Measurements from ENCODE around the gene FBXO41. TPM values are rescaled to one million over a fixed set of nuclear protein-coding genes. Genes with fewer than 3 reads are reported as not detected.

Gene FBXO41
- total RNA-seq, 1 donor from 2014 or later: 14.0 TPM

DNA sequence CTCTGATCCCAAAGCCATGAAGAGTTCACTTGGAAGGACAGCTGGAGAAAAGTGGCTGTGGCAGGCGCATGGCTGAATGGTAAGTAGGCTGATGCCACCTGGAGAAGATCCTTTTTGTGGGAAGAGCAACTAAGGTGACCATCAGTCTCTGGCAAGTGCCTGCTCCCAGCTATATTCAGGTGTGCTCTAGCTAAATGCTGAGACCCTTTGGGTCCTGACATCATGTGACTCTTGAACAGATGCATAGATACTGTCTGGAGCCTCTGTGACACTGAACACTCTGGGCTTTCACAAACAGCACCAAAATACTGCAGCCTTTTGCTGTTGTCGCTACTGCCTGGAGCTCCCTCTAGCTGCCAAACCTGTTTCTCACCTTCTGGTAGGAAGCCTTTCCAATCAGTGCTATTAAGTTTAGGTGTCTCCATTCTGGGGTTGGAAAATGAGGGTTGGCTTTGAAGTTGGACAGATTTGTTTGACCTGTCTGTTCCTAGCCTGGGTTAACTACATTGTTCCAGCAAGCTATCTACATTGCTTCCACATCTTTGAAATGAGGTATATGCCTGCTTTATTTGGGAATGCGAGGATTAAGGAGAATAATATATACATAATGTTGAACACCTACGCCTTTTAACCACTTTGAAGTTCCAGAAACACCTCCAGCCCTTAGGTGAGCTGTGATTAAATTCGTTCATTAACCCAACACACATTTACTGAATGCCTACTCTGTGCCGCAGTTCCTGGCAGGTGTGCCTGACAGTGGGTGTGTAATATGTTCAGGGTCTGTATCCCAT lies 6.0 kb upstream of the FBXO41 start:
- H3K4me3 Mint-ChIP-seq (ENCODE audit: unreplicated experiment): peak overlapping the region; percentile 67
- no peak overlapping the region for H3K27ac Mint-ChIP-seq (ENCODE audit: unreplicated experiment)
- TF ChIP-seq, protein P1, sequence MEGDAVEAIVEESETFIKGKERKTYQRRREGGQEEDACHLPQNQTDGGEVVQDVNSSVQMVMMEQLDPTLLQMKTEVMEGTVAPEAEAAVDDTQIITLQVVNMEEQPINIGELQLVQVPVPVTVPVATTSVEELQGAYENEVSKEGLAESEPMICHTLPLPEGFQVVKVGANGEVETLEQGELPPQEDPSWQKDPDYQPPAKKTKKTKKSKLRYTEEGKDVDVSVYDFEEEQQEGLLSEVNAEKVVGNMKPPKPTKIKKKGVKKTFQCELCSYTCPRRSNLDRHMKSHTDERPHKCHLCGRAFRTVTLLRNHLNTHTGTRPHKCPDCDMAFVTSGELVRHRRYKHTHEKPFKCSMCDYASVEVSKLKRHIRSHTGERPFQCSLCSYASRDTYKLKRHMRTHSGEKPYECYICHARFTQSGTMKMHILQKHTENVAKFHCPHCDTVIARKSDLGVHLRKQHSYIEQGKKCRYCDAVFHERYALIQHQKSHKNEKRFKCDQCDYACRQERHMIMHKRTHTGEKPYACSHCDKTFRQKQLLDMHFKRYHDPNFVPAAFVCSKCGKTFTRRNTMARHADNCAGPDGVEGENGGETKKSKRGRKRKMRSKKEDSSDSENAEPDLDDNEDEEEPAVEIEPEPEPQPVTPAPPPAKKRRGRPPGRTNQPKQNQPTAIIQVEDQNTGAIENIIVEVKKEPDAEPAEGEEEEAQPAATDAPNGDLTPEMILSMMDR (IDR thresholded peaks at IDR 0.05; ENCODE audit: partially characterized antibody, unreplicated experiment): peak; percentile 52
- H3K36me3 Mint-ChIP-seq (ENCODE audit: unreplicated experiment): no peaks in the 10 kb centered on the region
- no peaks in the 10 kb centered on the region for H3K4me1 Mint-ChIP-seq (ENCODE audit: low read depth, unreplicated experiment)
- peaks cover 11% of the 10 kb centered on the region for H3K27me3 Mint-ChIP-seq (ENCODE audit: unreplicated experiment)
- H3K9me3 Mint-ChIP-seq (ENCODE audit: unreplicated experiment): peaks cover 7% of the 10 kb centered on the region
- DNase-seq: peak; percentile 56

DNA sequence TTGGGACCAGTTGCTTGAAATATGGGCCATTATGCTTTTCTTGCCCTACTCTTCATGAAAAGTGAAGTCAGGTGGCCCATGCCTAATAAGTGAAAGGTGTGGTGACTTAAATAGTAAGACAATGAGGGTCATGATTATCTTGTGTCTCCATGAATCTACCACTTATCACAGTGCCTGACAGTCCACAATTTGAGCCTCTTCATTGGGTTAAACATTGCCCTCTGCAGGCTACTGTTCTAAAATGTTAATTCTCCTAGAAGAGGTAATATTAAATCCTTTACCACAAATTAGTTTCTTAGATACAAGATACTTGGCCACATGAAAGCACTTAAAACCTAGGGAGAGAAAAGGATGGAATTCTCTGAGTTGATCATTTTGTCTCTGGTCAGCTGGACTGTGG lies 5.0 kb upstream of the FBXO41 start:
- Mint-ChIP-seq H3K4me1 (ENCODE audit: low read depth, unreplicated experiment) (no peaks in the 10 kb centered on the region), H3K27ac (ENCODE audit: unreplicated experiment) (no peak overlapping the region), H3K9me3 (ENCODE audit: unreplicated experiment) (peaks cover 7% of the 10 kb centered on the region), H3K36me3 (ENCODE audit: unreplicated experiment) (no peaks in the 10 kb centered on the region), H3K4me3 (ENCODE audit: unreplicated experiment) (no peak overlapping the region), H3K27me3 (ENCODE audit: unreplicated experiment) (peaks cover 6% of the 10 kb centered on the region)
- TF ChIP-seq, protein P1 (IDR thresholded peaks at IDR 0.05; ENCODE audit: partially characterized antibody, unreplicated experiment): no peak
- DNase-seq: no peak

DNA sequence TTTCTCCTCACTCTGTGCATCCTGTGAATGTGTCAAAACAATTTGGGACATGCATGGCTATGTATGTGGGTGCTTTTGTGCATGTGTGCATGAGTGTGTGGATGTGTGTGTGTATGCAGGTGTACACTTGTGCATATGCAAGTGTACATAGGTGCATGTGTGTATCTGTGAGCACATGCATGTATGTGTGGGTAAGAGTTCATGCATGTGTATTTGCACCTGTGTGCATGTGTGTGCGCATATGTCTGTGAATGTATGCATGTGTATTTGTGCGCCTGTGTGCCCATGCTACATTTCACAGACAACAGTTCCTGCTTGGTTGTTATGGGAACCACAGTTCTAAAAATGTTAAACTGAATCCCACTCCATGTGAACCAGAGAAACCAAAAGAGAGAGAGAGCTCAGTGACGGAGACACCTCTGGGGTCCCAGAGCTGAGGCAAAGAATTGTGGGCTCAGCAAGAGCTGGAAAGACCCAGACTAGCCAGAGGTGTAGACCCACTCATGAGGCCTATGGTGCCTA lies 1.9 kb upstream of the FBXO41 start:
- H3K36me3 Mint-ChIP-seq (ENCODE audit: unreplicated experiment): no peaks in the 10 kb centered on the region
- TF ChIP-seq, protein P1 (IDR thresholded peaks at IDR 0.05; ENCODE audit: partially characterized antibody, unreplicated experiment): no peak
- H3K4me3 Mint-ChIP-seq (ENCODE audit: unreplicated experiment): peak overlapping the region; percentile 68
- H3K27ac Mint-ChIP-seq (ENCODE audit: unreplicated experiment): no peak overlapping the region
- DNase-seq: no peak
- H3K9me3 Mint-ChIP-seq (ENCODE audit: unreplicated experiment): peaks cover 9% of the 10 kb centered on the region
- peaks cover 6% of the 10 kb centered on the region for H3K27me3 Mint-ChIP-seq (ENCODE audit: unreplicated experiment)
- peaks cover 3% of the 10 kb centered on the region for H3K4me1 Mint-ChIP-seq (ENCODE audit: low read depth, unreplicated experiment)

DNA sequence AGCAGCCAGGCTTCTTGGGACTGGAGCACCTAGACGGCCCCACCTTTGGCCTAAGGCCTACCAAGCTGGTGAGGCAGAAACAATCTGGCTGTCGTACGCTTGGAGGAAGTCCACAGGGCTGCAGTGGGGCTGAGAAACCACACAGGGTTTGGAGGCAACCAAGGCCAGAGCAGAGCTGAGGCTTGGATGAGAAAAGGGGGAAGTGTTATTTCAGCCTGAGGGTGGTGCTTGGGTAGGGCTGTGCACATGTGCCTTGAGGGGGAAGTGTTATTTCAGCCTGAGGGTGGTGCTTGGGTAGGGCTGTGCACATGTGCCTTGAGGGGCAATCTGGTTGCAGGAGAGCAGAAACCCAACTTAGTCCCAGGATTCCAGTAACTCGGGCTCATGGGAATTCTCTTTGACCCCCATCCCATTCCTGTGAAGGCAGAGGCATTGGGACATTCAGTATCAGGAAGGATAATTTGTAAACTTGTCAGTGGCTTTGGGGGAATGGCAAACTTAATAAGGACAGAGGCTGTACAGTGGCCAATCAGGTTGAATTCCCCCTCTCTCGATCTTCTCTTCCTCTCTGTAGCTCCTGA lies 971 bp upstream of the FBXO41 start:
- no peaks in the 10 kb centered on the region for H3K36me3 Mint-ChIP-seq (ENCODE audit: unreplicated experiment)
- peak overlapping the region; percentile 68 for H3K4me3 Mint-ChIP-seq (ENCODE audit: unreplicated experiment)
- no peak overlapping the region for H3K27ac Mint-ChIP-seq (ENCODE audit: unreplicated experiment)
- H3K9me3 Mint-ChIP-seq (ENCODE audit: unreplicated experiment): peaks cover 7% of the 10 kb centered on the region
- no peak for DNase-seq
- no peaks in the 10 kb centered on the region for H3K27me3 Mint-ChIP-seq (ENCODE audit: unreplicated experiment)
- peaks cover 3% of the 10 kb centered on the region for H3K4me1 Mint-ChIP-seq (ENCODE audit: low read depth, unreplicated experiment)
- TF ChIP-seq, protein P1 (IDR thresholded peaks at IDR 0.05; ENCODE audit: partially characterized antibody, unreplicated experiment): no peak

Measured in glutamatergic neuron (in vitro differentiated cells).